Stimulated activated CD4-positive, alpha-beta T cell treated with anti-CD3 and anti-CD28 coated beads, Interleukin-2, amount 100 ng/mL, for 48 hours (primary cell): ENCODE data around the gene ZDHHC9.

Experiments
- DNase-seq, 2 donors: peaks; one replicate each; pipeline ENCODE4 v3.0.0-alpha.2; 2020

Gene ZDHHC9

DNA sequence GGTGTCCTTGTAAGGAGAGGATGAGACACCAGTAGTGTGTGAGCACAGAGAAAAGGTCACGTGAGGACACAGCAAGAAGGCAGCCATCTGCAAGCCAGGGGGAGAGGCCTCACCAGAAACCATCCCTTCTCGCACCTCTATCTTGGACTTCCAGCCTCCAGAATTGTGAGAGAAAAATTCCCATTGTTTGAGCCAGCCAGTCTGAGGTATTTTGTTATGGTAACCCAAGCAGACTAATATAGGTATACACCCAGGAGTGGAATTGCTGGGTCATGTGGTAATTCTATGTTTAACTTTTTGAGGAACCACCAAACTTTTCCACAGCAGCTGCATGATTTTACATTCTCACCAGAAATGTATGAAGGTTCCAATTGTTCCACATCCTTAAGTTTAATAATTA is 25.6 kb downstream of the ZDHHC9 start:
- no peak for DNase-seq

DNA sequence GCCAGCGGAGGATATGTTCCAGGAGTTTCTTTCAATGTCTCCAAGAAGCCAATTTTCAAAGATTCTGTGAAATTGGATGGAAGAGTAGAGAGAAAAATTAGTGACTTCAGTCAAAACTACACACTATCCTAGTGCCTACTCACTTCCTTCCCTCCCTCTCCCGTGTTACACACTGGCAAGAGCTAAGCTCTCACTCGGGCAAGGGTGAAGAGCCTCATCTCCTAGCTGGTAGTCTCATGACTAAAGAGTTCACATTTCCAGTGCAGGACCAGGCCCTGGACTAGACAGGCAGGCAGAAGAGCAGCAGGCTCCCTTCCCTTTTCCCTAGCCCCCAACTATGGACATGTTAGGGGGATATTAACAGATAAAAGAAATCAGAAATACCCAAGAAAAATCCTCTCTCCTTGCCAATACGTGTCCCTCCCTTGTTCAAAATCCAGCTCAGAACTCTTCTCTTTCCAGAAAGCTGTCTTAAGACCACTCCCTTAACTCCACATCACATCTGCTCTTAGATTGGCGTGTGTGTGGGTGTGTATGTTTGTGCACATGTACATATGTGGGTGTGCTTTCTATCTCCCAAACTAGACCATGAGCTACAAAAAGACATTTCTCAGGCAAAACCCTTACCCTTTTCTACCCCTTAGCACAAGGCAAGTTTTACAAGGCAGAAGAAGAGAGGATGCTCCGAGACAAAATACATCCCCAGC is 29.9 kb downstream of the ZDHHC9 start:
- no peak for DNase-seq

DNA sequence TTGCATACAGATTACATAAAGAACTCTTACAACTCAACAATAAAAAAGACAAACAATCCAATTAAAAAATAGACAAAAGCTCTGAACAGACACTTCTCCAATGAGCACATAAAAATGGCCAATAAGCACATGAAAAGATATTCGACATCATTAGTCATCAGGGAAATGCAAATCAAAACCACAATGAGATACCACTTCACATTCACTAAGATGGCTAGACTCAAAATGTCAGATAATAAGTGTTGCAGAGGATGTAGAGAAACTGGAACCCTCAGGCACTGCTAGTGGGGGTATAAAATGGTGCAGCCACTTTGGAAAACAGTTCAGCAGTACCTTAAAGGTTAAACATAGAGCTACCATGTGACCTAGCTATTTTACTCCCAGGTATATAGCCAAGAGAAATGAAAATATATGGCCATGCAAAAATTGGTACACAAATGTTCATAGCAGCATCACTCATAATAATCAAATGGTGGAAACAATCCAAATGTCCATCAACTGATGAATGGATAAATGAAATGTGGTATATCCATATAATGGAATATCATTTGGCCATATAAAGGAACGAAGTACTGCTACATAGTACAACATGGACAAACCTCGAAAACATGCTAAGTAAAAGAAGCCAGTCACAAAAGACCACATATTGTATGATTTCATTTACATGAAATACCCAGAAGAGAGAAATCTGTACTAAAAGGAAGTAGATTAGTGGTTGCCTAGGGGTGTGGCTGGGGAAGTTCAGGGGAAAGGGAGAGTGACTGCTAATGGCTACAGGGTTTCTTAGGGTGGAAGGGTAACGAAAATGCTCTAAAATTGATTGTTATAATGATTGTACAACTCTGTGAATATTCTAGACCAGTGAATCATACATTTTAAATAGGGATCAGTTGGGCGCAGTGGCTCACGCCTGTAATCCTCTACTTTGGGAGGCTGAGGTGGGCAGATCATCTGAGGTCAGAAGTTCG is 34.6 kb downstream of the ZDHHC9 start:
- DNase-seq: no peak

DNA sequence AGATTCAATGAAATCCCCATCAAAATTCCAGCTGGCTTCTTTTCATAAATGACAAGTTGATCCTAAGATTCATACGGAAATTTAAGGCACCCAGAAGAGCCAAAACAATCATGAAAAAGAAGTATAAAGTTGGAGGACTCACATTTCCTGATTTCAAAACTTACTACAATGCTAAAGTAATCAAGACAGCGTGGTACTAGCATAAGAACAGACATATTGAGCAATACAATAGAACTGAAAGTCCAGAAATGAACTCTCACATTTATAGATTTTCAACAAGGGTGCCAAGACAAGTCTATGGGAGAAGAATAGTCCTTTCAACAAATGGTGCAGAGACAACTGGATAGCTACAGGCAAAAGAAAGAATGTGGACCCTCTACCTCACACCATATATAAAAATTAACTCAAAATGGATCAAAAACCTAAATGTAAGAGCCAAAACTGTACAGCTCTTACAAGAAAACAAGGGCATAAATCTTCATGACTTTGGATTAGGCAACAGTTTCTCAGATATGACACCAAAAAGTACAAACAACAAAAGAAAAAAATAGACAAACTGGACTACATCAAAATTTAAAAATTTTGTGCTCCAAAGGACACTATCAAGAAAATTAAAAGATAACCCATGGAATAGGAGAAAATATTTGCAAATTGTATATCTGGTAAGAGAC is 35.4 kb downstream of the ZDHHC9 start:
- no peak for DNase-seq

DNA sequence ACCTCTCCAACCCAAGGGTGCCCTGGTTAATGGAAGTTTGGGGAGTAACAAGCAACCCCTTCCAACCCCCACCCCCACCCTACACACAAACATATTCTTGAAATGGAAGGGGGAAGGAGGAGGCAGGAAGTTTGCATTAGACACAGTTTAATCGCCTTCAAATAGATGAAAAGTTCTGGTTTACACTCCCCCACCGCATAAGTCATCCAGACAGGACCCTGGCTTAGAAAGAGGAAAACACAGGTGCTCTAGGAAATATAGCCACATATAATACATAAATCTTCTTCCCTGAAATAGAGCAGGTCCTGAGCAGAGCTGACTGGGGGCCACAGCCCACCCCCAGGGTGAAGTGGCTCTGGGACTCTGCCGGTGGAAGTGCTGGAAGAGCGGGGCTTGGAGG is 38.9 kb downstream of the ZDHHC9 start:
- DNase-seq: no peak

DNA sequence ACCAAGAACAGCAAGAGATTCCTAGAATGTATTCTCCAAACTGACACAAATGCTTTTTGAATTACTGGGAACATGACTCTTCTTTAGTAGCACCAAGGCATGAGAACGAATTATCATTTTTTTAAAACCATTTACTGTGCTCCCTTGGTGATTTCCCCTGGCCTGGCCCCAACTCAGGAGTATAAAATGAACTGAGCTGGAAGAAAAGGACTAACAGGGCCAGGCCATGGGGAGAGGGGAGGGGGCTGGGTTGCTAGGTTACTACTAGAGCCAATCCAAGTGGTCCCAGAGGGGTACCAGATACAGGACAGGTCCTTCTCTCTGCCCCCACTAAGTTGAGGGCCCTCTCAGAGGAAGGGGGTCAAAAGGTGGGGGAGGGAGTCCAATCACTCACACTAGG is 40.8 kb downstream of the ZDHHC9 start:
- DNase-seq: no peak

DNA sequence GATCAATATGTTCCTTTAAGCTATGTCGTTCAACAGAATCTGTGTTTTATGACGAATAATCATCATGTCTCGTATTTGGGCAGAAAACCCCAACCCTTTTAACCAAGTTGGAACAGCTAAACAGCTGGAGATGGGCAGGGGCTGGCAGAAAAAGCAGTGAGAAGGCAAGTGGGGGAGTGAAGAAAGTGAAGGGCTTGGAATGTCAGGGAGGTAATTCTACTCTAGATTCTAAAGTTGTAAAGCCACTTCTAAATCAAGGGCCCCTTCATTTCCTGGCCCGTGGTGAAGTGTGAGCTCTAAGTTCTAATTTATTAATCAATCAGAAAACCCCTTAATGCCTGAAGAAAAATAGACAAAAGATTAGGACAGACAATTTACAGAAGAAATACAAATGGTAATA is 43.5 kb downstream of the ZDHHC9 start:
- no peak for DNase-seq

DNA sequence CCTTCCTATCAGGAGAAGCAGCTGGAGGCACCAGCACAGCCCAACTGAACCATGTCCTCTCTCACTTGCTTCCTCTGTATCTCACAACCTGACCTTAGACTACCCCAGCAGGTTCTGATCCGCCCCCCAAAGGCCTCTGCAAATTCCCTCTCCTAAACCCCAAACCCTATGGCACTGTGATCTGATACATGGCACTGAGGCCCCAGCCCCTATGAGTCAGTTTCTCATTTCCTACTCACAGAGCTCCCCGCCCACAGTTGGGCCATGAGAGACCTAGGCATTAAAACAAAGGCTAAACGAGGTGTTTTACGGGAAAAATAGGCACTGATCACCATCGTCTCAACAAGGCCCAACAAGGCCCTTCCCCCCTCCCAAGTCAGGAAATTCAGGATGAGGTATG is 44.8 kb downstream of the ZDHHC9 start:
- DNase-seq: peak in 1 of 2 donors; percentile 41

DNA sequence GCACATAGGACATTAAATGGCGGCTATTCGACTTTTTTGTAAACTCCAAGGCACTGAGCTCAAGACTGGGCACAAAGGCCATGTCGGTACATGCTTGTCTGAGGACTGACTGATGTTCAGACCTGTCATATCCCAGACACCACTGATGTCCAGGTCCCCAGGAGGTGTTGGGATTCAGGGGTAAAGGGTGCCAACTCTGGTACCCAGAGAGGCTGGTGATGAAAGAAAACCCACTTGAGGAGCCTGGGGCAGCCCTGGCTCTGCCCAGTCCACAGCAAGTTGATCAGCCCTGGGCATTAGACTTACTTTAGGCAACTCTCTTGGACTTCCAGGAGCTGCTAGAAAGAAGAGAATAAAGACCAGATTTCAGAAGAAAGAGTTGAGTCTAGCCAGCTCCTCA is 45.2 kb downstream of the ZDHHC9 start:
- DNase-seq: no peak

DNA sequence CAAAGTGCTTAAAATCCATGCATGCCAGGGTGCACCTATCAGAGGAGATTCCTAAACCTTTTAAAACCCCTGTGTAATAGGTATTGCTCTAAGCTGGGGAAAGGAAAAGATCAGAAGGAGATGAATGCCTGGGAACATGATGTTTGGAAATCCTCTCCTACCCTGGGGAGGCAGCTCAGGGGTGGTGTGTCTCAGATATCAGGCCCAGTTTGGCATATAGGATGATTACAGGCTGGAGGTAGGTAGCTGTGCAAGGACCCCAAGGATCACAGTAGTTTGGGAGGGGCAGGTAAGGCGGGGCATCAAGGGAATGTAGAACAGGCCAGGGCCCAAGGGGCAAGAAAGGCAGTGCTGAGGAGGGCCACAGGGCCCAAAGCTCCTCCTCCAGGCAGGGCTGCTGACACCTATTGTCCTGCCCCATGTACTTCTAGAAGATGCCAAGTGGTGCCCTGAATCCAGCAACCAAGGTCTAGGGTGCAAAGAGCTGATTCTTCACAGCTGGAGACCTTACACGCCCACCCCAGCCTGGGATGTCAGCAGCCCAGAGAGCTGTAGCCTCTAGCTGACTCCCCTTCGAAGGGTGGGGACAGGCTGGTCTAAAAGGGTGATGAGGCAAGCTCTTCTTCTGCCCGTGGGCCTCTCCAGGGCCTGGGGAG is 46.3 kb downstream of the ZDHHC9 start:
- no peak for DNase-seq

DNA sequence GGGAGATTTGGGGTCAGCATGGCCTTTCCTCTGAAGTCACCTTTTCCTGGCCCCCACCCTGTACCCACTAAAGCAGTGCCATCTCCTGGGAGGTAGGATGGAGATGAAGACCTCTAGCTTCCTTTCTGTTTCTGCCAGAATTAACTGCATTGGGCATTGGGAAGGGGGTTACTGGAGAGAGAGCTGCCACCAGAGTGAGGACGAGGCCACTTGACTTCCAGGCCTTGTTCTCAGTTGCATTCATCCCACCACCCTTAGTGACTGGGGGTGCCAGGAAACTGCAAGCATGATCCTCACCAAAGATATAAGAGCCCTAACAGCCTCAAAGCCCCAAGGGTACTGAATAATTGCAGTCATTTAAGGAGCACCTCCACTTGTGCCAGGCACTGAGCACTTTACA is 48.1 kb downstream of the ZDHHC9 start:
- no peak for DNase-seq

DNA sequence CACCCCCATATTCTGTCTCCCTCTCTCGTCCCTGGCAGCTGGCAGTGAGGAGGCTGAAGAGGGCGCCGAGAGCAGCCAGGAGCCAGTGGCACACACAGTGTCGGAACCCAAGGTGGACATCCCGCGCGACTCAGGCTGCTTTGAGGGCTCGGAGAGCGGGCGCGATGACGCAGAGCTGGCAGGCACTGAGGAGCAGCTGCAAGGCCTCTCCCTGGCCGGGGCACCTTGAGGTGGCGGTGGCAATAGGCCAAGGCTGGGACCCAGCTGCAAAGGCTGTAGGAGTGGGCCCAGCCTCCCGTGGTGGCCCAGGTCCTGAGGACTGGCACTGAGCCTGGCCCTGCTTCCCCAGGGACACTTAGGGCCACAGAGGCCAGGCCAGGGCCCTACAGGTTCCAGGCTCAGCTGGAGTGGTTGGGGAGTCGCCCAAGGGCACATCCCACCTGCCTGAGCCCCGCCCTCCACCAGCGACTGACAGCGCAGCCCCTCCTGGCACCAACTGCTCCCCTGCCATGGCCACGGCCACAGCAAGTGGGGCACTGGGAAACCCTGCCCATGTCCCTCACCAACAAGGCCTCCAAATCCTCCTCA is 50.0 kb downstream of the ZDHHC9 start:
- no peak for DNase-seq

DNA sequence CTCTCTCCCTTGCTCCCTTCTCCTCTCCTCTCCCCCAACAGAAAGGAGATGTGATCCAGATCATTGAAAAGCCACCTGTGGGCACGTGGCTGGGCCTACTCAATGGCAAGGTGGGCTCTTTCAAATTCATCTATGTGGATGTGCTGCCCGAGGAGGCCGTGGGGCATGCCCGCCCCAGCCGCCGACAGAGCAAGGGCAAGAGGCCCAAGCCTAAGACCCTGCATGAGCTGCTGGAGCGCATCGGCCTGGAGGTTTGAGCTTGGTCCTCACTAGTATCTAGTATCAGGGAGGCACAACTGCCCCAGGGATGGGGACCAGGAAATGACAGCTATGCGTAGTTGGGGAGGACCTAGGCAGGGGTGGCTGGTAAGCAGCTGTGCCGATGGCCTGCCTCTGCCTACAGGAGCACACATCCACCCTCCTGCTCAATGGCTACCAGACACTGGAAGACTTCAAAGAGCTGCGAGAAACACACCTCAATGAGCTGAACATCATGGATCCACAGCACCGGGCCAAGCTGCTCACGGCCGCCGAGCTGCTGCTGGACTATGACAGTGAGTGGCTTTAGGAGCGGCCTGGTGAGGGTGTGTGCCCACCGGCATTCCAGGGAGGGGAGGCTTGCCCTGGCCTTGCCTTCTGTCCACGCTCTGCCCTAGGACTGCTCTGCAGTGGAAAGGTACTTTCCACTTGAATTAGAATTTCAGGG is 50.9 kb downstream of the ZDHHC9 start:
- no peak for DNase-seq

DNA sequence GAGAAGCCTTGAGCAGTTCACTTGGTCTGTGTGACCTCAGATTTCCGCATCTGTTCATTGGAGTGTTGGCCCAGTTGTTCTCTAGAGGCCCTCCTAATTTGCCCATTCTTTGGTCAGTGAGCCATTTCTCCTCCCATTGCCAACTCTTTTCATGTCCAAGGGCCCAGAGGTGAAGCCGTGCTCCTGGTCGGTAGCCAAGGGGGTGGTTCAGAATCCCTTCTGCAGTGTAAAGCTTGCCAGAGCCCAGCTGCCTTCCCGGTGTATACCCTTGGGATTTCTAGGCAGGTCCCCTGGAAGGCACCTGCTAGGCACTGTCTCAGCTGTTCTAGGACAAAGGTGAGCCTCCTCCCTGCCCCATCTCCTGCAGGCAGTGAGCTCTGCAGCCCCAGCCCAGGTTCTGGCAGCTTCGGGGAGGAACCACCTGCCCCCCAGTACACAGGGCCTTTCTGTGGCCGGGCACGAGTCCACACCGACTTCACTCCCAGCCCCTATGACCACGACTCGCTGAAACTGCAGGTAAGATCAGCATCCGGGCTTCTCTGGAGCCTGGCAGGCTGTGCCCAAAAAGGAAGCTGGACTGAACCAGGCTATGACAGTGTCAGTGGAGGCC is 51.6 kb downstream of the ZDHHC9 start:
- DNase-seq: no peak

DNA sequence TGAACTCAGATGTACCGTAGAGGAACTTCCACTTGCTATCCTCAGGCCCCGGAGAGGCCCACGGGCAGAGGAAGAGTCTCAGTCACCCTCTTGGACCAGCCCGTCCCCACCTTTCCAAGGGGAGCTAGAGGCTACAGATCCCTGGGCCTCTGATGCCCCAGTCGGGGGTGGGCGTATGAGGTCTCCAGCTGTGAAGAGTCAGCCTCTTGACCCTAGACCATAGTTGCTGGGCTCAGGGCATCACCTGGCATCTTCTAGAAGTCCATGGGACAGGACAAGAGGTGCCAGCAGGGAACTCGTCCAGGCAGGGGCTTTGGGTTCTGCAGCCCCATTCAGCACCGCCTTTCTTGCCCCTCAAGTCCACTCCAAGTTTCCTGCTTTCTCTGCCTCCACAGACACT is 52.4 kb downstream of the ZDHHC9 start:
- DNase-seq: no peak

DNA sequence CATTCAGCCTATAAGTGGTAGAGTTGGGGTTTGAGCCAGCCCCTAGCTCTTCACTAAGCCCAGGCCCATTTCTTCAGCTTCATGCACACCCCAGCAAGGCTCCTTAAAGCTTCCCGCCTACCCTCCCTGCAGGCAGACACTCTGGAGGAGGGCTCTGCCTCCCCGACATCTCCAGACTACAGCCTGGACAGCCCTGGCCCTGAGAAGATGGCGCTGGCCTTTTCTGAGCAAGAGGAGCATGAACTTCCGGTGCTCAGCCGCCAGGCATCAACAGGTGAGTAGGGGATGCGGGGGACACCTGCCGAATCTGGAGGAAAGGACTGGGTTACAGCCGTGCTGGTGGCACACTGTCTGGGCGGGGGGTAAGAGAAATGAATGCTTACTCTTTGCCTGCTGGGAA is 52.9 kb downstream of the ZDHHC9 start:
- no peak for DNase-seq

DNA sequence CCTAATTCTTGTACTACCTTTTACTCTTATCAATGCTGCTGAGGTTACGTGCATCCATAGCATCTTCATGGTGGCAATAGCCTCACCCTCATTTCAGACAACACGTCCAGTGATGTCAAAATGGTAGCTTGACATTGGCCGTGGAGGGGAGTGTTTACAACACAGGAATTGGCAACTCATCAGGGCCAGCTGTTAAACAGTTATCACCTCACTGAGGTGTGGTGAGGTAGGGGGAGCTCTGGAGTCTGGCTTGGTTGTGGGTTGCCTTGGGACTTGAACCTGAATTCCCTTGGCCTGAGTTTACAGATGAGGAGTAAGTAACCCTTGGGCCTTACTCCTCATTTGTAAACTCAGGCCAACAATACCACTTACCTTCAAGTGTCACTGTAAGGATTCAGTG is 53.5 kb downstream of the ZDHHC9 start:
- DNase-seq: no peak

DNA sequence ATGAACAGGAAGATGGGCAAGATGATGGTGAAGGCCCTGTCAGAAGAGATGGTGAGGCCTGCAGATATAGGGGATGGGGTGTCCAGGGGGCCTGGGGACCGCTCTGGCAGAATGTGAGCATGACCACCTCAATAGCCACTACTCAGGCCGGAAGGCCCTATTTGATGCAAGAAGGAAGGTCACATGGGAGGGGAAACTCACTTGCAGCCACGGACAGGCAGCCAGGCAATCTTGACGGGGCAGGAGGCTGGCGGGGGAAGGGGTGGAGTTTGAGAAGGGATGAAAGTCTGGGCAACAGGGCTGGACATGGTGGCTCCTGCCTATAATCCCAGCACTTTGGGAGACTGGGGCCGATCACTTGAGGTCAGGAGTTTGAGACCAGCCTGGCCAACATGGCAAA is 55.2 kb downstream of the ZDHHC9 start:
- no peak for DNase-seq

DNA sequence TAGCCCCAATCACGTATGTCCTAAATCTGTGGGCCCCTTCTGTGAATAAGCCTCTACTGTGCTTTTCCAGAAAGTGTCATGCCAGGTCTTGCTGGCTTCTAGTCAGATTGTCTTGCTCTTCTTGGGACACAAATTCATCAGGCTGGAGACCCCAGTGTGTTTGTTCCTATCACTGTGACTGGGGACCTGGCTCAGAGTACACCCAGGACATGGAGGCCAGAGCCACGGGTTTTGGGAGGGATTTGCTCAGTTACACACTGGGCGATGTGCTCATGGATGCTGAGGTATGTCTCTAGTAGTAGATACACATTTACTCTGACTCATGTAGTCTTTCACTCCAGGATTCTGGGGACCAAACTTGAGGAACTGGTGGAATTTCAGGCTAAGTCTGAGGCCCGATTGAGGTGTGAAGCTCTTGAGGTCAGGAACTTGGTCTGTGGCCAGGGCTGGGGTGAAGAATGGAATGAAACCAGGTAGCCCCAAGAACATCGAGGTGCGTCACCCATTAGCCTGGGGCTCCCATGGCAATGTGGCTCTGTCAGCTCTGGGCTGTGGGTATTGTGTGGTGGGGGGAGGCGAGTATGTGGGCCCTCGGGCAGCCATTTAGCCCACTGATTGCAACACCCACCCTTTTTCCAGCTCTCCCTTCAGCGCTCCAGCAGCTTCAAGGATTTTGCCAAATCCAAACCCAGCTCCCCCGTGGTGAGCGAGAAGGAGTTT is 56.2 kb downstream of the ZDHHC9 start:
- DNase-seq: no peak

DNA sequence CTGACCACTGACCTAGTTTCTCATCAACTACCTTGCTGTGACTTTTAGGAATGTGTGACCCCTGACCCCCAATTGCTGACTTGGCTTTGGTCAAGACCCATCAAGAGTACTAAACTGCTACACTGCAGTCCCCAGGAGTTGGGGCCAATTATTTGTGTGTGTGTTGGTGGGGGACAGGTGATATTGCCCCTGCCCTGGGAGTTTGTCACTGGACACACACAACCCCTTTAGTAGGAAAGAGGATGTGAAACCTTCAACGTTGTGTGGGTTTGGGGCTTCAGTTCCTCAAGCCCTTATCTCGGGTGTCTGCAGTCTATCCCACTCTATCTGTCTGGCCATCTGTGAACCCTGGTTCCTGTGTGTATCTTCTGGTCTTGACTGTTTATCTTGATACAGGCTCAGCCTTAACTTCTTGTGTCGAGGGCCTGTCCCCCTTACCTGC is 57.5 kb downstream of the ZDHHC9 start:
- DNase-seq: no peak
